LHCN-M2 (cell line): ENCODE measurements around the gene LYL1. TPM values are rescaled to one million over a fixed set of nuclear protein-coding genes. Genes with fewer than 3 reads are reported as not detected.

ENCODE experiments used
- DNase-seq: peaks from one replicate; pipeline ENCODE4 v3.0.0-alpha.2; 2012; ENCODE audit warnings: low read depth
- total RNA-seq: library from RNA; depleted of rRNA; stranded (reverse); fragments of >200 nt; gene quantifications from 2 replicates; pipeline ENCODE4 v1.2.3, GENCODE V29; 2014

Gene LYL1
- total RNA-seq, 1 experiment from 2014 or later: not detected

DNA sequence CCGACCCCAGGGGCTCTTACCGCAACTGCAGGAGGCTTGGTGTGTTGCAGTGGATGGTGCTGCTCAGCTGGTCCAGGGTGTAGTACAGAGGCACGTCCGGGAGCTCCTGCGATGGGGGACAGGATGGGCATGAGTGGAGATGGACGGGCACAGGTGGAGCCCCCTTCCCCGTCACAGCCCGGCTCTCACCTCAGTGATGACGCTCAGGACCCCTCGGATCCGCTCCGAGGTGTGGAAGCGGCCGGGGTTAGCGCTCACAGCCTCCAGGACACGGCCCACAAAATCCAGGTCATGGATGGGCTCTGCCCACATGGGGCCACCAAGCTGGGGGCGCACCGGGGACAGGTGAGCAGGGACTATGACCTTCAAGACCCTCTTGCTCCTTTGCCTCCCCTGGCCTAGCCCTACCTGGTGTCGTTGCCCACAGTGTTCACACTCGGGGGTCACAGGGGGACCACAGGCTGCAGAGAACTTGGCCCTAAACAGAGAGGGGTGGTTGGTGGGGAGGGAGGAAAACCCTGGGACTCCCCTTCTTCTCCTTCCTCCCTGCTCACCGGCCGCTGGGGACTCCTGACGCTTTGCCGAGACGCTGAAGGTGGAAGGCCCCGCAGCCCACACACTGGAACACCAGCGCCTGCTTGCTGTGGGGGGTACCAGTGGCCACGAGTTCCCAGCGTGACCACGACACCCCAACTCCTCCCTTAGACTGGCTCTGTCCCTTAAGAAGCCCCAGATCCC lies 6.9 kb upstream of the LYL1 start:
- DNase-seq: no peak

DNA sequence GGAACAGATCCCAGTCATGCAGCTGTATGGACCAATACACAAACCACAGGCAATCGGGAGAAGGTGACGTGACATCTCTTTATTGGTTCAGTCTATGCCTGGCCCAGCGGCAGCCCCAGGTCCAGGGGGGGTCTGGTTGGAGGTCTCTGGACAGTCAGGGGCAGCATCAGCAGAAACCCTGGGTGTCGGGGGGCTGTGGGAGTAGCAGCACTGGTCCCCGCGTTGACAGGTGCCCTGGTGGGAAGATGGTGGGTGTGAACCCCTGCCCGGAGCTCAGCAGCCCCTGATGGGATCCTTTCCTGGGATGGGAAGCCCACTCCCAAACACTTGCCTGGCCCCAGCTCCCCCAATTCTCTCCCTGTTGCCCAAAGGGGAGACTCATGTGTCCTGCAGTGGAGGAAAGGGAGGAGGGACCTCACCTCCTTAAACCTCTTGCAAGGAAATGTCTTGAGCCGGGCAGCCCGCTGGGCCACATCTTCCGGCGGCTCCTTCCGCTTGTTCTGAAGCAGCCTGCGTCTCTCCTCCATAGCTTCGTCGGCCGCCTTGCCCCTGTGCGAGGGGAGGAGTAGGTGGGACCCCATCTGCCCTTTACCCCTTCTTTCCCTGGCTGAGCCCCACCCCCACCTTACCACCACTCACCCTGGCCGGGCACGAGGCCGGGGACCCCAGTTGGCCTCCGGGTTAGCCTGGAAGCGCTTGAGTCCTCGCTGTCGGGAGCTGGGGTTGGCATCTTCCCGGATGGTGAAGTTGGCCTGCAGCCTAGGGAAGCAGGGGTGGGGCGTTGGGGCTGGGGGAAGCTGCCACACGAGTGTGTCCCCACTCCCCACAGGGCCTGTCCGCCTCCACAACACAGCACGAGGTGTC lies 2.4 kb upstream of the LYL1 start:
- DNase-seq: no peak

DNA sequence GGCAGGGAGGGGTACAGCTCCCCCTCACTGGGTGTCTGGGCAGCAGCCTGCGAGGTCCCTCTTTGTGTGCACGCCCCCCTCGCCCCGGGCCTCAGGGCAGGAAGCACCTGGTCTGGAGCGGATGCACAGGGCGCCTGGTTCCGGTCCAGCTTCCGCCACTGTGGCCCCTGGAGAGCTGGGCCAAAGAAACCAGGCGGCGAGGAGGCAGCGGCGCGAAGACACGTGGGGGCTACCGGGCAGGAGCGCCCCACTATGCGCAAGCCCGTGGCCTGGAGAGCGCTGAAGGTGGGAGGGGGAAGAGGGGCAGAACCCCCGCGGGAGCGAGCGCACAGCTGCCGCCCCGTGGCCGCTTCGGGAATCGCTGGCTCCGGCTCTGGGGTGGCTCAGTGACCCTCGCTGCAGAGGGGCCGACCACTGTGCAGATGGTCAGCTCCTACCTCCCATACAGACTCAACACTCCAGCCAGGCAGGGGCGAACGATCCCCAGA lies 1.7 kb upstream of the LYL1 start:
- no peak for DNase-seq

GRCh38 chr19:13103581-13104359 lies 1.1 kb upstream of the LYL1 start:
- no peak for DNase-seq

- DNase-seq: no peak
These were observed 317 bp downstream of the LYL1 start for GRCh38 chr19:13102416-13102665.

DNA sequence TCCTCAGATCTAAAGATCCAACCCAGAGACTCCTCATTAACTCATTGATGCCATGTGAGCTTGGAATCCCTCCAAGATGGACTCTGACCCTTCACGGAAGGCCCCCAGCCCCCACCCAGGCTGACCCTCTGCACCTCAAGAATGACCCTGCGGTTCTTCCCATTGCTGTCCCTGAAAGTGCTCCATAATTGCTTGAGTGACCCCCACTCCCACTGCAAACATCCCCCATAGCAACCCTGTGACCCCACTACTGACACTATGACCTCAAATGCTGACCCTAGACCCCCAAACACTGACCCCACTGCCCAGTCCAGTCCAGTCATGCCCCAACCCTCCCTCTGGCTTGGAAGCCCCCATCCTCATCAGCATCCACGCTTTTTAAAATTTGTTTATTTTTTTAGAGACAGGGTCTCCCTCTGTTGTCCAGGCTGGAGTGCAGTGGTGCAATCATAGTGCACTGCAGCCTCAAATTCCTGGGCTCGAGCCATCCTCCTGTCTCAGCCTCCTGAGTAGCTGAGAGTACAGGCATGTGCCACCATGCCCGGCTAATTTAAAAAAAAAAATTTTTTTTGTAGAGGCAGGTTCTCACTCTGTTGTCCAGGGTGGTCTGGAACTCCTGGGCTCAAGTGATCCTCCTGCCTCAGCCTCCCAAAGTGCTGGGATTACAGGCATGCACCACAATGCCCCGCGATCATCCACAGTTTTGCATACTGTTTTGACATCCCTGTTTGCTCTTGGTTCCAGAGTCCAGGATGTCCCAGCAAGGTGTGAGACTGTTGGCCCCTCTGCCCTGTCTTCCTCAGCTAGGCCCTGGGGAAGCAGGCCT lies 855 bp downstream of the LYL1 start:
- DNase-seq: no peak

DNA sequence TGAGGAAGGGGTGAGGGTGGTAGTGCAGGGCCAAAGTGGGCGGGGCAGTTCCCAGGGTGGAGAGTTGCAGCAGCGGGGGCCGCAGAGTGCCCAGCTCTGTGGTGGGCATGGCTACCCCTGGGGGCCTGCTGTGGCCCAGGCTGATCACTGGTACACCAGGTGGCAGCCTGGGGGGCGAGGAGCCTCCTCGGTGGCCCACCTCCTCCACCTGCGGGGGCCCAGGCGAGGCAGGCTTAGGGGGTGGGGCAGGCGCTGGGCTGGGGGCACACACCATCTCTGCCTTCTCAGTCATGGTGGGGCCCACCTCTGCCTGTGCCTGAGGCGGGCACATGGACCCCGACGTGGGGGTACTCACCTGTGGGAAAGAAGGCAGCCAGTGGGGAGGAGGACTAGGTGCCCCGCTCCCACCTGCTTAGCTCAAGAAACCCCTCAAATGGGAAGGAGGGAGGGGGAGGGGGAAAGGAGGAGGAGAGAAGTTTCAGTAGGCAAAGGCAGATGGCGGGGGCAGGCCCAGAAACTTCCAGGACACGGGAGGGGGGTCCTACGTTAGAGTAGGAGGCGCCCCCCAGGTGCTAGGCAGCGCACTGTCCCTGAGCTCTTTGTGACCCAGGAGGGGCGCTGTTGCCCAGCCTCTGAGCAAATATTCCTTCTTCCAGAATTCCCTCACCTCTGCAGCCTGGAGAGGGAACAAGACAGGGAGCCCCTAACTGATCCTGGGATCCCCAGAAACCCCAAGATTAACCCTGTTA lies 1.6 kb downstream of the LYL1 start:
- no peak for DNase-seq

- no peak for DNase-seq
These were observed 2.5 kb downstream of the LYL1 start for GRCh38 chr19:13100031-13100588.

- no peak for DNase-seq
These were observed 3.3 kb downstream of the LYL1 start for GRCh38 chr19:13099073-13099999.

DNA sequence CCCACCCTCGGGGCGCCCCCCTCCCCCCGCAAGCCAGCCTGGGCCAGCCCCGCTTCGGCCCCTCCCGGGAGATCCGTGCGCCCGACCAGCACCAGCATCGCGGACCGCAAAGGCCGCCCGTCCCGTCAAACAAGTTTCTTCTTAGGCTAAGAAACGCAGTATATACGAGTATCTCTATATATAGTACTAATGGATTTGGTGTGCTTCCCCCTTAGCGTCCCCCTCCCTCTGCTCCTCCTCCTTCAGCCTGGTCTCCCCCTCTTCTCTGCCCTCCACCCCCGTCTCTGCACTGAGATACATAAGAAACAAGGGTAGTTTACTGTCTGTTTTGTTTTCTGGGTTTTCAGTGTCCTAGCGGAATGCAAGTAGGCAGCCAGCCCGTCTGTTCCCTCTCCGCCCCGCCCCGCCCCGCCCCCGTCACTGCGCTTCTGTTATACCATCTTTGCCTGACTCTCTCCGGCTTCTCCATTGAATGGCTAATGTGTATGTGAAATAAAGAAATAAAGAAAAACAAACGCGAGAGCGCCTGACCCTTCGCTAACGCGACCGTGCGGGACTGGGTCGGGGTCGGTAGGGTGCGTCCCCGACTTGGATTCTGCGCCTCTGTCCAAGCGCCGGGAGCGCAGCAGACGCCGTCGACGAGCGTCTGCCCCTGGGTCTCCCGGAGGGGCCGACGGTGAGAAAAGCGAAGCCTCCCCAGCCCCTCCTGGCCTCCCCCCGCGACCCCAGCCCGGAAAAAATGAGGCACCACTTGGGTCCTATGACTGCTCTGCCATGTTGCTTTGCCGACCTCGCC lies 4.2 kb downstream of the LYL1 start:
- DNase-seq: no peak

GRCh38 chr19:13097463-13098258 lies 5.0 kb downstream of the LYL1 start:
- DNase-seq: no peak

GRCh38 chr19:13097033-13097462 lies 5.6 kb downstream of the LYL1 start:
- DNase-seq: no peak

DNA sequence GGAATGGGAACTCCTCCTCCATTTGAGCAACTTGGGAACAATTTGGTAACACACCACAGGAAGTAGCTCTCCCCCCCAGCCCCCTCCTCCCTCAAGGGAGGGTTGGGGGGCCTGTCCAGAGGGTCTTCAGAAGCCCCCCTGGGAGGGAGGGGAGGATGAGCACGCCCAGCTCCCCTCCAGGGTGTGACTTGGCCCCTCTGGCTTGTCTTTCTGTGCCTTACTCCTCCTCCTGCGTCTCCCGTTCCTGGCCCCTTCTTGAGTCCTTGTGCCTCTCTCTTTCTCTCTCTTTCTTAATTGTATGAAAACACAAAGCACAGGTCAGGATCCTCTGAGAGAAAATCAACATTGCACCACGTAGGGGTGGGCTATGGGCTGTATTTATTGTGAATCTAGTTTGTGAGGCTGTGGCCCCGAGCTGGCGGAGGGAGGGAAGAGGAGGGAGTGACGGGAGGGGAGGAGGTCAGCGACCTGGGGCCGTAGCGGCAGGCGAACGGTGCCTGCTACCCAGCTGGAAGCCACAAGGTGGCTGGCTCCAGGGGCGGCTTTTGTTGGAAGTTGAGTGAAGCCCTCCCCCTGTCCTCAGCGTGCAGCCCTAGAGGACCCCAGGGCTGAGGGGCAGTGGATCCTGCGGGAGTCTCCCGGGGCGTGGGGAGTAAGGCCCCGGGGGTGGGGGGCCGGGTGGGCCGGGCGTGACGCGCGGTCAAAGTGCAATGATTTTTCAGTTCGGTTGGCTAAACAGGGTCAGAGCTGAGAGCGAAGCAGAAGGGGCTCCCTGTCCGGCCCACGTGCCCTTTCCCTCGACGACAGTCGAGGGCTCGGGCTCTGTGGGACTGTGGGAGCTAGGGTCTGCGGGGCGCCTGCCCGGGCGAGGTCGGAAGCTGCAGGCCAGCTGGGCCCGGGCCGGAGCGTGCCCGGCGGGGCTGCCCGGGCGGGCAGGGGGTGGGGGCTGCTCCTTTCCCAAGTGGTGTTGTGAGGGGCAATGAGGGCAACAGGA lies 6.4 kb downstream of the LYL1 start:
- no peak for DNase-seq

DNA sequence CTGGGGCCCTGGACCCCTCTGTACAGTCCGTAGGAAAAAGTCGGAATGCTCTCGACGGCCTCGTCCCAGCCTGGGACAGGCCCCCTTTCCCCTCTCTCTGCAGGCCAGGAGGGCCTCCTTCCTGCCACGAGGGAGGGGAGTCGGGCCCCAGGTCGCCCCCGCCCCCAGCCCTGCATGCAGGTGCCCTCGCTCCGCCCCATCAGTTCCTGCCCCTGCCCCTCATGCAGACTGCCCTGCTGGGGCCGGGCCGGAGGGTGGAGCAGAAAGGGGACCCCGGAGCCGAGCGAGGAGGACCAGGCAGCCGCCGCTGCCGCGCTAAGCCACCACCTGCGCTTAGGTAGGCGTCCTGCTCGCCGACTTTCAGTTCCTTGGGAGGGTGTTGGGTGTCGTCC lies 7.3 kb downstream of the LYL1 start:
- DNase-seq: no peak

DNA sequence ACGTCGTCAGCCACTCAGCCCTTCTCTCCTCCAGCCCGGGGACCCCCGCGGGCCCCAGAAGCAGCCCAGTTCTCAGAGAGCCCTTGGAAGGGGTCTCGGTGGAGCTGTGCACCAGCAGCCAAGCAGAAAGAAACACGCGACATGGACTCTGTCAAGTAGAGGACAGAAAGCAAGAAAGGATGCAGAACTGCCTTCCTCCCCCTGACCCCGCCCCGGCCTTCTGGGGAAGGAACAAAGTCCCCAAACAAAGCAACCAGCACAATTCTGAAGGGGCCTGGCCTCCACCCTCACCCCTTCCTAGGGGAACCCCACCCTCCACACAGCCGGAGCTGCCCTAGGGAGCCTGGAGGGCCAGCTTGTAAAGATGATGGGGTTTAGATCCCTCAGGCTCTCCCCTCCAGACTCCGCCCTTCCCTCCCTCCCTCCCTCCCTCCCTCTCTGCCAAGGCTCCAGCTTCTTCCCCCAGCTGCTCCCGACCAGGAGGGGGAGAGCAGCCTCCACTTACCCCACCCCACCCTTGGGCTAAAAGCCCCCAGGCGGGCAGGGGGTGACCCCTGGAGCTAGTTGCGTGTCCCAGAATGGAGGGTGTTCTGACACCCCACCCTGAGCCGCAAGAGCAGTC lies 7.8 kb downstream of the LYL1 start:
- DNase-seq: no peak

DNA sequence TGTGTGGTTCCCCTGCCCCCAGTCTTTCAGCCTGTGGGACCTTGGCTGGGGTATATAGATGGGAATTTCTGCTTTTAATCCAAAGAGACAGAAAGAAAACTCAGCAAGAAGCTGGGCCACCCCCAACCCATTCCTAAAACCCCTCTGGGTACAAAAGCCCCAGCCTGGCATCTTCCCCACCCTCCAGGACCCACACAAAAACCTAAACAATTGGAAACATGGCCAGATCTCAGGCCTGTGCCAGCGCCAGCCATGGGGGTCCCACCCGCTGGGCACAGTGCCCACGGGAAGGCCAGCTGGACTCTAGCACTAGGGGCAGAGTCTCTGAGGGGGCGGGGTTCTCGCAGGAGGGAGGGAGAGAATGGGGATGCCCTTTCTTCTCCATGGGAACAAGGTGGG lies 8.6 kb downstream of the LYL1 start:
- DNase-seq: no peak
